ENCODE measurements around the gene SLC51B.

Gene SLC51B

DNA sequence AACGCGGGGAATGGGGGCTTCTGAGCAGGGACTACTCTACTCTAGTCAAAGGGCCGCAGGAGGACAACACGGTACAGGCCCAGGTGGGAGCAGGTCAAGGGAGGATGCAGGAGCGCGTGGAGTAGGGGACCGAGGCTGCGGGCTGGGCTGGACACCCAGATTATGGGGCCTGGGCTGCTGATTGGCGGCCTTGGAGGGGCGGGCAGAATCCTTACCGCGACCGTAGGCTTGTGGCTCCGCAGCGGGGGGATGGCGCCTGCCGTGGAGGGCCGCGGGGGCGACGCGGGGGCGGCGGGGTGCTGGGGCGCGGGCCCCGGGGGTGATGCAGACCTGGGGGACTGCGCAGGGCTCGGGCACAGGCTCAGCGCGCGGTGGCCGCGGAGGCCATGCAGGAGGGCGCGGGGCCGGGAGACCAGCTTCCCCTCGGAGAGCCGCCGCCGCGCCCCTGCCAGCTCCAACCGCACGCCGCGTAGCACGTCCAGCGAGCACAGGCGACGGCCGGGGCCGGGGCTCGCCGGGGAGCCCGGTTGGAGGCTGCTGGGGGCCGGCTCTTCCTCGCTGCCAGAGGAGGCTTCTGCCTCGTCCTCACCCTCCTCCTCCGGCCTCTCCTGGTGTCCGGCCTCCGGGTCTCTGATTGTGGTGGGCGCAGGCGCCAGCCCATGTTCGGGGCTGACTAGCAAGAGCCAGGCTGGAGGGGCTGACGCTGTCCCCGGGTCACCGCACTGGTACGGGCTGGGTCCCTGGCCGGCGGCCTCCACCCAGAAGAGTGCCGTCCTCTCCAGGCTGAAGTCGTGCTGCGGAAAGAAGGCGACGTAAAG is 56.9 kb downstream of the SLC51B start:
- DNase-seq, result no peak

DNA sequence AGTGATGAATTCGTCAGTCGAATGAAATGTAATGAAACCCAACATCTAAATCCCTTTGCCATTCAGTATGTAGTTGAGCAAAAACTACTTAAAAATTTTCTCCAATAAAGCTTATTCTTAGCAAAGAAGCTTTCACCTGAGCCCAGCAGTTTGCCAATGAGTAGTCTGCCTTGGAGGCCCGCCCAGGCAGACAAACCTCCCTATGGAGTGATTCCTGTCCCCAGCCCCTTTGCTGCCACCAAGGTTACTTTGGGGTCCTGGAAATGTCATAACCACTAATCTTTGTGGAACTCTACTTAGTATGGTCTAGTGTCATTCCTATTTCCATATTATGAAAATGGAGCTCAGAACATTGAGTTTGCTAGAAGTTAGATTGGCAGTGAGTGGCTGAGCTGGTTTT is 57.7 kb downstream of the SLC51B start:
- no peak for DNase-seq
